Nephron progenitor cell (in vitro differentiated cells): ENCODE data around the gene POLR1B.
"Not testable (repeated sequence)": the region's sequence is repeated elsewhere in the genome, so short reads cannot be mapped to it uniquely, and the experiment has no call there.

Experiments used
- DNase-seq: peaks from one replicate; pipeline ENCODE4 v3.0.0; 2021
- H3K27ac Mint-ChIP-seq: 2 replicates; pipeline ENCODE4 v1.8.0; 2021; ENCODE audit warnings: mild to moderate bottlenecking, moderate library complexity, mixed read lengths
- H3K27me3 Mint-ChIP-seq: 2 replicates; pipeline ENCODE4 v1.8.0; 2021; ENCODE audit warnings: mild to moderate bottlenecking, low read depth, mixed read lengths; ENCODE audit not compliant: poor library complexity
- H3K36me3 Mint-ChIP-seq: 2 replicates; pipeline ENCODE4 v1.8.0; 2021; ENCODE audit warnings: low read depth, mixed read lengths
- H3K4me1 Mint-ChIP-seq: 2 replicates; pipeline ENCODE4 v1.8.0; 2021; ENCODE audit warnings: mixed read lengths
- H3K4me3 Mint-ChIP-seq: 2 replicates; pipeline ENCODE4 v1.8.0; 2021; ENCODE audit warnings: mild to moderate bottlenecking, moderate library complexity, mixed read lengths
- H3K9me3 Mint-ChIP-seq: 2 replicates; pipeline ENCODE4 v1.8.0; 2021; ENCODE audit warnings: mild to moderate bottlenecking, moderate library complexity, mixed read lengths
- TF ChIP-seq, protein P1 (sequence below): fragments of 200-600 bp; sonication (generic); IDR thresholded peaks from 2 replicates; pipeline ENCODE4 v1.5.0; 2021; ENCODE audit warnings: antibody characterized with exemption

POLR1B gene

DNA sequence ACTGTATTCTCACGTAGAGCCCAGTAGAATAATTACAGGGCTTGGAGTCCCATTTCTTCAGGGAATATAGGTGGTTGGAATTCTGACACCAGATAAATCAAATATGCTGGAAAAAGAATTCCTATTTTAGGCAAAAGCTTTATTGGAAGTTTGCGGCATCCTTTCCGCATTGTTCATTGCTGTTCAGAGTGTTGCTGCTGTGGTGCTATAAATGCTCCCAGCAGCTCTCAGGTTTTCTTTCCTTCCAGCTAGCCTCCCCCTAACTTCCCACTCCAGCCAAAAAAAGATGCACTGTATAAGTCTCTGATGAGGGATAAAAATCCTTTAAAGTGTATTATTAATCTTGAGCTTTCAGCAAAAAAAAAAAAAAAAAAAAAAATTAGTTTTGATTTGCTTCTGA, 25.5 kb upstream of the POLR1B start:
- no peak overlapping the region for H3K27ac Mint-ChIP-seq
- TF ChIP-seq, protein P1, sequence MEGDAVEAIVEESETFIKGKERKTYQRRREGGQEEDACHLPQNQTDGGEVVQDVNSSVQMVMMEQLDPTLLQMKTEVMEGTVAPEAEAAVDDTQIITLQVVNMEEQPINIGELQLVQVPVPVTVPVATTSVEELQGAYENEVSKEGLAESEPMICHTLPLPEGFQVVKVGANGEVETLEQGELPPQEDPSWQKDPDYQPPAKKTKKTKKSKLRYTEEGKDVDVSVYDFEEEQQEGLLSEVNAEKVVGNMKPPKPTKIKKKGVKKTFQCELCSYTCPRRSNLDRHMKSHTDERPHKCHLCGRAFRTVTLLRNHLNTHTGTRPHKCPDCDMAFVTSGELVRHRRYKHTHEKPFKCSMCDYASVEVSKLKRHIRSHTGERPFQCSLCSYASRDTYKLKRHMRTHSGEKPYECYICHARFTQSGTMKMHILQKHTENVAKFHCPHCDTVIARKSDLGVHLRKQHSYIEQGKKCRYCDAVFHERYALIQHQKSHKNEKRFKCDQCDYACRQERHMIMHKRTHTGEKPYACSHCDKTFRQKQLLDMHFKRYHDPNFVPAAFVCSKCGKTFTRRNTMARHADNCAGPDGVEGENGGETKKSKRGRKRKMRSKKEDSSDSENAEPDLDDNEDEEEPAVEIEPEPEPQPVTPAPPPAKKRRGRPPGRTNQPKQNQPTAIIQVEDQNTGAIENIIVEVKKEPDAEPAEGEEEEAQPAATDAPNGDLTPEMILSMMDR = no peak
- H3K27me3 Mint-ChIP-seq = no peaks in the 10 kb centered on the region
- peaks cover 85% of the 10 kb centered on the region for H3K36me3 Mint-ChIP-seq
- peaks cover 38% of the 10 kb centered on the region for H3K9me3 Mint-ChIP-seq
- no peaks in the 10 kb centered on the region for H3K4me1 Mint-ChIP-seq
- no peak for DNase-seq
- no peak overlapping the region for H3K4me3 Mint-ChIP-seq

DNA sequence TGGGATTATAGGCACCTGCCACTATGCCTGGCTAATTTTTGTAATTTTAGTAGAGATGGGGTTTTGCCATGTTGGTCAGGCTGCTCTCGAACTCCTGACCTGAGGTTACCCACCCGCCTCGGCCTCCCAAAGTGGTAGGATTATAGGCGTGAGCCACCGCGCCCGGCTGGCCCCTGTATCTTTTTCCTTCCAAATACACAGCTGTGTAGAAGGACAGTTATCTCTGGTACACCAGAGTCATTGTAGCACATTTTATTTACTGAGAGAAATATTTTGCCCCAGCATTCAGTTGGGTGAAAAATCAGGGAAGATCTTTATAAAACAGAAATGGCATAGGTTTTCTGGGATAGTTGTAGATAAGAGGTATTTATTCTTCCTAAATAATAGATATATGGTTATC, 23.5 kb upstream of the POLR1B start:
- H3K36me3 Mint-ChIP-seq = peaks cover 90% of the 10 kb centered on the region
- no peak overlapping the region for H3K4me3 Mint-ChIP-seq
- no peaks in the 10 kb centered on the region for H3K4me1 Mint-ChIP-seq
- no peak for DNase-seq
- no peak overlapping the region for H3K27ac Mint-ChIP-seq
- no peaks in the 10 kb centered on the region for H3K27me3 Mint-ChIP-seq
- TF ChIP-seq, protein P1 = no peak
- H3K9me3 Mint-ChIP-seq = peaks cover 25% of the 10 kb centered on the region

DNA sequence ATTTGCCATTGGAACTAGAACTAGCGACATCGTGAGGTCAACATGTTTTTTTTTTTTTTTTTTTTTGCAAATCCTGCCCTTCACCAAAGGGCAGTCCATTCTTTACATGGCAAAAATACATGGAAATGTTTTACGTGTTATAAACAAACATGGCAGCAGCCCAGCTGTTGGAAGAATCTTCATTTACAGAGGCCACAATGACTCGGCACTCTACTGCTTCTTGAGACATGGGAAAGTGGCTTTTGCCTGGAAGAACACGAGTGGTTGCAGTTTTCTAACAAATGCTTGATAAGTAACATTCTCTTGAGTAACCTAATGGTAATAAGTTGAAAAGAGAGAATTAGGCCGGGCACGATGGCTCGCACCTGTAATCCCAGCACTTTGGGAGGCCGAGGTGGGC, 22.8 kb upstream of the POLR1B start:
- Mint-ChIP-seq H3K36me3 (peaks cover 90% of the 10 kb centered on the region), H3K4me1 (no peaks in the 10 kb centered on the region), H3K4me3 (no peak overlapping the region), H3K9me3 (peaks cover 25% of the 10 kb centered on the region), H3K27me3 (no peaks in the 10 kb centered on the region), H3K27ac (no peak overlapping the region)
- TF ChIP-seq, protein P1 = no peak
- no peak for DNase-seq

DNA sequence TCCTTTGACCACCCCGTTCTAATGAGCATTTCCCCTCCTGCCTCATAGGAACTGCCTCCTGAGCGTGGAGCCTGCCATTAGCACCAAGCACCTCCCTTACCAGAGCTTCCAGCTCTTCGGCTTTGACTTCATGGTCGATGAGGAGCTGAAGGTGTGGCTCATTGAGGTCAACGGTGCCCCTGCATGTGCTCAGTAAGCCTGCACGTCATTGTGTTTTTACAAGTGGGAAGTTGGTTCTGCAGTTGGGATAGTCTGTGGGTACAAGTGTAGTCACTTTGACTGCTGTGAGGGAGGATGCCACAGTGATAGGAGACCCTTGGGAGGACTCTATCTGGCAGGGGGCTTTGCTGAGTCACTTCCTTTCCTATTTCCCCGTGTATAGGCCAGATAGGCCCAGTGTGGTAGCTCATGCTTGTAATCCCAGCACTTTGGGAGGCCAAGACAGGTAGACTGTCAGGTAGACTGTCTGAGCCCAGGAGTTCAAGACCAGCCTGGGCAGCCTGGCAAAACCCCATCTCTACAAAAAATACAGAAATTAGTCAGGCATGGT, 22.0 kb upstream of the POLR1B start:
- TF ChIP-seq, protein P1 = no peak
- Mint-ChIP-seq H3K27me3 (no peaks in the 10 kb centered on the region), H3K4me3 (no peak overlapping the region), H3K9me3 (peaks cover 21% of the 10 kb centered on the region), H3K36me3 (peaks cover 90% of the 10 kb centered on the region), H3K27ac (peak overlapping the region; percentile 30), H3K4me1 (no peaks in the 10 kb centered on the region)
- no peak for DNase-seq

DNA sequence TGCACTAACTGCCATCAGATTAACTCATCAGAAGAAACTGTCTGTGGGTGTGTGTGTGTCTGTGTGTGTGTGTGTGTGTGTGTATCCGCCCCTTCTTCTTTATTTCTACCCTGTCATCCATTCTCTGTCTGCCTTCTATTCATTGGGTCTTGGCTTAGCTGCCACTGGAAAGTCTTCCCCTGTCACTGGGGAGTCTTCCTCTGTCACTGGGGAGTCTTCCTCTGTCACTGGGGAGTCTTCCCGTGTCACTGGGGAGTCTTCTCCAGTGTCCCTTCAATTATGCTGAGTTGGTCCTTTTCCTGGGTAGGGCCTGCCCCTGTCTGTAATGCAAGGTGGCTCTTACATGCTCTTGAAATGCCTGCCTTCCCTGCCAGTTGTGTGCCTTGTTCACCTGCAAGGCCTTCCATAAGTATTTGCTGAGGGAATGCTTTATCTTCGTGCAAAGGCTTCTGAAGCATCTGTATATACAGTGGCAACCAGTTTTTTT, 18.9 kb upstream of the POLR1B start:
- H3K9me3 Mint-ChIP-seq = peaks cover 13% of the 10 kb centered on the region
- no peak for DNase-seq
- peaks cover 90% of the 10 kb centered on the region for H3K36me3 Mint-ChIP-seq
- no peaks in the 10 kb centered on the region for H3K27me3 Mint-ChIP-seq
- no peaks in the 10 kb centered on the region for H3K4me1 Mint-ChIP-seq
- no peak overlapping the region for H3K4me3 Mint-ChIP-seq
- TF ChIP-seq, protein P1 = no peak
- H3K27ac Mint-ChIP-seq = peak overlapping the region; percentile 69

DNA sequence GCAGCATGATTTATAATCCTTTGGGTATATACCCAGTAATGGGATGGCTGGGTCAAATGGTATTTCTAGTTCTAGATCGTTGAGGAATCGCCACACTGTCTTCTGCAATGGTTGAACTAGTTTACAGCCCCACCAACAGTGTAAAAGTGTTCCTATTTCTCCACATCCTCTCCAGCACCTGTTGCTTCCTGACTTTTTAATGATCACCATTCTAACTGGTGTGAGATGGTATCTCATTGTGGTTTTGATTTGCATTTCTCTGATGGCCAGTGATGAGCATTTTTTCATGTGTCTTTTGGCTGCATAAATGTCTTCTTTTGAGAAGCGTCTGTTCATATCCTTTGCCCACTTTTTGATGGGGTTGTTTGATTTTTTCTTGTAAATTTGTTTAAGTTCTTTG, 18.0 kb upstream of the POLR1B start:
- peaks cover 88% of the 10 kb centered on the region for H3K36me3 Mint-ChIP-seq

More for the DNA sequence above, 18.0 kb upstream of the POLR1B start:
- DNase-seq, H3K4me3 Mint-ChIP-seq, H3K4me1 Mint-ChIP-seq, H3K27me3 Mint-ChIP-seq, H3K27ac Mint-ChIP-seq: not testable (repeated sequence)
- peaks cover 13% of the 10 kb centered on the region for H3K9me3 Mint-ChIP-seq
